KBM-7 (cell line): ENCODE data around the gene MEIG1.
"Not testable (repeated sequence)": the region's sequence is repeated elsewhere in the genome, so short reads cannot be mapped to it uniquely, and the experiment has no call there.

Experiments
- DNase-seq: peaks from one replicate; pipeline ENCODE4 v3.0.0-alpha.2; 2015
- in situ Hi-C: fragments of 300-500 bp; cut with MboI; formaldehyde crosslinking; loops from 2 replicates; pipeline ENCODE4 v1.14.3; 2020; ENCODE audit warnings: low sequenced_read_pairs, low pct_unique_long_range_greater_than_20kb, mixed read lengths

The MEIG1 gene, protein sequence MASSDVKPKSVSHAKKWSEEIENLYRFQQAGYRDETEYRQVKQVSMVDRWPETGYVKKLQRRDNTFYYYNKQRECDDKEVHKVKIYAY

DNA sequence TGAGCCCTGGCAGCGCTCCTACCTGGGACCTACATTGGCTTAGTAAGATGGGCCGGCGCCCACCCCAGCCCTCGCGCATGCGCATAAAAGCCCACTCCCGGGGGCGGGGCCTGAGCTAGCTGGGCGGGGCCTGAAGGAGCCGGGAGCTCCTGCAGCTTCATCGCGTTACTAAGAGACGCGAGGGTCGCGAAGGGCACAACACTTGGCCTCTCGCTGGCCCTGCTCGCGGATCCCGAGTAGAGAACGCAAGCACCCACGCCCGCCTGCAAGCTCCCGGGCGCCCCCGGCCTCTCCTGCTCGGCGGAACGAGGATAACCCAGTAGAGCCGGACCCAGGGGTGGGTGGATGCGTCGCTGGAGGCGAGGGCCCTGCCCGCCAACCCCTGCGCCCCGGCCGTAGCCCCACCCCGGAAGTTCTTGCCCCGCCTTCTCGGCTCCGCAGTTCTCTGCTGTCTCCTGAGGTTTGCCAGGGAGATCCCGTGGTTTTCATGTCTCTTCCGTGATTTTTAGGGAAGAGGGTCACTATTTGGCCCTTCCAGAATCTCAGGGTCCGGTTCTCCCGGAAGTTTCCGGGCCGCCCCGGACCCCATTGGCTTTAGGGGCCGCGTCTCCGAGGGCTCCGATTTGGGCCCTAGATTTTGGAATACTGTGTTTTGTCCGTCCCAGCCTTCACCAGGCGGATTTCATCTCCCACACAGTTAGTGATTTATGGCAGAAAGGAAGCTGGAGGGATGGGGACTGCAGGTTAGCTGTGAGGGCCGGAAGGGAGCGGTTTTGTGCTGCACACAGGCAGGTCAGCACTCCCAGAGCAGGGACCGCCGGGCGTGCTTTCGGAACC, at the start of gene MEIG1:
Gene MEIG1 (plus strand): TSS at position 168 of the 837 bp plus-strand sequence. CDS start 7,081 bp downstream, outside the sequence.
- DNase-seq: peak; percentile 95
- in situ Hi-C loops: no loop called here

DNA sequence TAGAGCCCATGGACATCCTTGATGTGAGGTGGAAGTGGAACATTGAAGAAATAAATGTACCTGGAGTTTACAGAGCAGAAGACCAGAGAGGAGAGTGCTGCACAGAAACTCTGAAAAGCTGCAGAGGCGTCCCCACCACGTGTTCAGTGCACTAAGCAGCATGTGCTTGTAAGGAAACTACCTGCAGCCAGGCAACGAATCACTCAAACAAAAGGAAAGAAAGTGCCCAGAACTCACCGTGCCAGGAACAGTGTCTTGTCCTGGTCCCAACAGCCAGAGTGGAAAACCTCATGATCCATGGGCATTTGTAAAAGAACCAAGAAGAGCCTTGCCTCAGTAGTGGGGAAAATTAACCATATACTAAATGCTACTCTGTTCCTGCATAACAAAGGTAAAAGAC, 48.2 kb upstream of the MEIG1 start:
- in situ Hi-C loops: no loop called here
- DNase-seq: no peak

DNA sequence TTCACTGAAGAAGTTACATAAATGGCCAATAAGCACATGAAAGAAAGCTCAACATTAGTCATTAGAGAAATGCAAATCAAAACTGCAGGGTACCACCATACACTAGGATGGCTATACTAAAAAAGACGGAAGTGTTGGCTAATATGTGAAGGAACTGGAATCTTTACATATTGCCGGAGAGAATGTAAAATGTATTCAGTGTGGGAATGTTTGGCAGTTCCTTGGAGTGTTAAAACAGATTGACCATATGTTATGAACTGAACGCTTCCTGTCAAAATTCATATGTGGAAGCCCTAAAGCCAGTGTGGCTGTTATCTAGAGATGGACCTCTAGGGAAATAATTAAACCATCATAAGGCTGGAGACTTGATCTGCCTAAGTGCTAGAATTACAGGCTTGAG, 47.4 kb upstream of the MEIG1 start:
- in situ Hi-C loops: no loop called here
- no peak for DNase-seq

DNA sequence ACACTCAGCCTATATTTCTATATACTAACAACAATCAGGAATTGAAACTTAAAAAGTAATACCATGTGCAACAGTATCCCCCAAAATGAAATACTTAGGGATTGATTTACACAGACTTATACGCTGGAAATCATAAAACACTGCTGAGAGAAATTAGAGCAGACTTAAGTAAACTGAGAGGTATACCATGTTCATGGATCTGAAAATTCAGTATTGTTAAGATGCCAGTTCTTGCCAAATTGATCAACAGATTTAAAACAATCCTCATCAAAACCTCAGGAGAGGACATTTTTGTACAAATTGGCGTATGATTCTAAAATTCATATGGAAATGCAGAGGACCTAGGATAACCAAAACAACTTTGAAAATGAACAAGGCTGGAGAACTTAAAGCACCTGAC, 42.6 kb upstream of the MEIG1 start:
- DNase-seq: no peak
- in situ Hi-C loops: no loop called here

DNA sequence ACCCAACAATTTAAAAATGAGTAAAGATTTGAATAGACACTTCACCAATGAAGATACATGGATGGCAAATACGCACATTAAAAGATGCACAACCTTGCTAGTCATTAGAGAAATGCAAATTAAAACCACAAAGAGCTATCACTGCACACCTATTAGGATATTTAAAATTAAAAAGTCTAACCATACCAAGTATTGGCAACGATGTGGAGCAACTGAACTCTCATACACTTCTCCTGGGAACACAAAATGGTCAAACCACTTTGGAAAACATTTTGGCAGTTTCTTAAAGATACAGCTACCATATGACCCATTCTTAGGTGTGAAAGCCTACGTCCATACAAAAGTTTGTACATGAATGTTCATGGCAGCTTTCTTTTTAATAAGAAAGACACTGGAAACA, 41.4 kb upstream of the MEIG1 start:
- in situ Hi-C loops: no loop called here
- no peak for DNase-seq

DNA sequence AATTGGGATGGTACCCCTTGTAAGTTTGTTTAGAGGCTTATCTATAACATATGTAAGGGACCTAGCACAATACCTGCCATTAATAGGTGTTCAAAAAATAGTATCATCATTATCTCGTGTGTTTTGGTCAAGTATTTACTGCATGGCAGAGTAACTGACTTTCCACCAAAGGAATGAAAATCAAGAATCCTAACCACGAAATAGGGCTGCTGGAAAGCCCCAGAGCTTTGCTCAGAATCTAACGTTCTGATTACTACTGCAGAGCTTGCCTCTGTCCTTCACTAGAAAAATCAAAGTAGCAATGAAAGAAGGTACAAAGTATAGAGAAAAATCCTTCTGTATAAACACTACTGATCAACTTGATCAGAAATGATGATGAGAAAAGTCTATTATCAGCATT, 40.2 kb upstream of the MEIG1 start:
- no peak for DNase-seq
- in situ Hi-C loops: no loop called here

DNA sequence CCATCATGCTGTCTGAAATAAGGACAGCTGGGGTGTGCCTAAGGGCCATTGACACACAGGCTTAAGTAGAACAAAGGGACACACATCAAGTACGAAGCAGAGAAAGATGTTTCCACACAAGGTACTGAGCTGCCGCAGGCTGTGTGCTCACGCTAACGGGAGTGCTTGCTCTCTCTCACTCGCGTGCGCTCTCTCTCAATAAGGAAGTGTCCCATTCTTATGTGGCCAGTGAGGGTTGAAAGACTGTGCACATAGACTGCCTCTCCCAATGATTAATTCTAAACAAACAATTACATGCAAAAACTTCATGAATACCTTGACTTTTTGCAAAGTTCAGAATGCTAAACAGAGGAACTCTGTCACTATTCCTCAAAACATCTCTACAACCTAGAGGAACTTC, 35.2 kb upstream of the MEIG1 start:
- in situ Hi-C loops: no loop called here
- no peak for DNase-seq

DNA sequence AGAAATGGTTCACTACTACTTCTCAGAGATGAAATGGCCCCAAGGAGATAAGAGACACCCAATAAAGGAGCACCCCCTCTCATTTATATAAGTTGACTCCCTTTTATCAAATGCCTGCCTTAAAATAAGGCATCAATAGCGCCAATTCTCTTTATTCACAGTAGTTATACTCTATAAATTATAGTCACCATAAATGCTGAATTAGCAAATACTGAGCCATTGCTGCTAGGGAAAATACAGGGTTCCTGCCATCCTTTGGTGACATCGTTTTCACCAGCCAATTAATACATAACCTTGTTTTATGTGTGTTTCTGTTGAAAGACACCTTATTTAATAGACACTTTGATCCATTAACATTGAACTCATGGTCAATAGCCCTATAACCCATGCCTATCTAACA, 33.9 kb upstream of the MEIG1 start:
- no peak for DNase-seq
- in situ Hi-C loops: no loop called here

DNA sequence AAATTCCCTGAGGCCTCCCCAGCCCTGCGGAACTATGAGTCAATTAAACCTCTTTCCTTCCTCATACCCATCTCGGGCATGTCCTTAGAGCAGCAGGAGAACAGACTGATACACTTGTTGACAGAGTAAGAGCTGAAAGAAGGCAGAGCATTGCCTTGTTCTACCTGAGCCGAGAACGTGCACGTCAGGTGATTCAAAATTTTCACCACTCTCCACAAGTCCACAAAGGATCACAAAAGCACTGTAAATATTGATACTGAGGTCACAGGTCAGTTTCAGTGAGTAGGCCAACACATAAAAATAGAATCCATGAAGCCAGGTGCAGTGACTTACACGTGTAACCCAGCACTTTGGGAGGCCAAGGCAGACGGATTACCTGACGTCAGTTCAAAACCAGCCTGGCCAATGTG, 33.1 kb upstream of the MEIG1 start:
- in situ Hi-C loops: no loop called here
- no peak for DNase-seq

DNA sequence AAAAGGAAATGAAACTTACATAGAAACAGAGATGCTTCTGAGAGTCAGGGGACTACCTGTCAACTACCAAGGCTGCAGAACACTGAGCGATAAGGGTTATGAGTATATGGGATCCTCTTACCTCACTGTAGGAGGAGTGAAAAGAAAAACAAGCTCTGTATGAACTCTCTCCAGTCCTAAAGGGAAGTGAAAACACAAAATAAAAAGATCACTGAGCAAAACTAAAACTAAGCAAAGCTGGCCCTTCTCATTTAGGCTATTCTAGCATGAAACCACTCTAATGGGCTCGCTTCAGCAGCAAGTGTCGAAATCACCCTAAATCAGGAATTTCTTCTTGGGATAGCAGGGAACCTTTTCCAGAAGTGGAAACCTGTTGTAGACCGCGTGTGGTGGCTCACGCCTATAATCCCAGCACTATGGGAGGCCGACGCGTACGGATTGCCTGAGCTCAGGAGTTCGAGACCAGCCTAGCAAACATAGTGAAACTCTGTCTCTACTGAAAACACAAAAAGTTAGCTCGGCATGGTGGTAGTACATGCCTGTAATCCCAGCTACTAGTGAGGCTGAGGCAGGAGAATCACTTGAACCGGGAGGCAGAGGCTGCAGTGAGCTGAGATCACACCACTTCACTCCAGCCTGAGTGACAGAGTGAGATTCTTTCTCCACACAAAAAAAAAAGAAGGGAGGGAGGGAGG, 32.3 kb upstream of the MEIG1 start:
- in situ Hi-C loops: no loop called here
- DNase-seq: no peak

DNA sequence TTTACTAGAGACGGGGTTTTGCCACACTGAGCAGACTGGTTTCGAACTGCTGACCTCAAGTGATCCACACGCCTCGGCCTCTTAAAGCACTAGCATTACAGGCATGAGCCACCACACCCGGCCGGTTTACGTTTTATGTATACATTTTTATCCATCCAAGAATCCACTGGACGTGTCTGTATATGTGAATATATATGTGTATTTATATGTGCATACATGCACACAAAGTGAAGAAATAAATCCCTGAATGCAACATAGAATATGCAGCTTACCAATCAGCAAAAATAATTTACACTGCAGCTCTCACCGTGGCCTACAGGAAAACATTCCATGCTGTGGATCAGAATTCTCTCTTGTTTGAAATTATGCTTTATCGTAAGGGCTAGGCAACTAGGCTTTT, 28.6 kb upstream of the MEIG1 start:
- DNase-seq: no peak
- in situ Hi-C loops: no loop called here

DNA sequence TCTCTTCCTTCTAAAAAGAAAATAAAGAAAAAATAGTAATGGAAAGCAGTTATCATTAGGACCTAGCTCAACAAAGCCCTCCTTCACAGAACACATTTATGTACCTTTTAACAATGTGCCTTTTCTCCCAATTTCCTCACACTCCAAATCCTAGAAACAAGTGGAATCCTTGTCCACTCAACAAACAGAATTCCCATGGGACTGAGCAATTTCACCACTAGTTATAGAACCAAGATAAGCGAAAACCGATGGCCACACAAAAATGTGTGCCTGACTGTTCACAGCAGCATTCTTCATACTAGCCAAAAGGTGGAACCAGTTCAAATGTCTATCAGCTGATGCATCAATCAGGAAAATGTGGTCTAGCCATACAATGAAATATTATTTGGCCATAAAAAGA, 22.6 kb upstream of the MEIG1 start:
- in situ Hi-C loops: no loop called here
- no peak for DNase-seq

DNA sequence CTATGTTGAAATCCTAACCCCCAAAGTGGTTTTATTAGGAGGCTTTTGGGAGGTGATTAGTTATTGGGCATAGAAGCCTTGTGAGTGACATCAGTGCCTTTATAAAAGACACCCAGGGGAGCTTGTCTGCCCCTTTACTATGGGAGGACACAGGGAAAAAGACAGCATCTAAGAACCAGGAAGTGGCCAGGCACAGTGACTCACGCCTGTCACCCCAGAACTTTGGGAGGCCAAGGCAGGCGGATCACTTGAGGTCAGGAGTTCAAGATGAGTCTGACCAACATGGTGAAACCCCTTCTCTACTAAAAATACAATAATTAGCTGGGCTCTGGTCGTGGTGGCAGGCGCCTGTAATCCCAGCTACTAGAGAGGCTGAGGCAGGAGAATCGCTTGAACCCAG, 20.2 kb upstream of the MEIG1 start:
- in situ Hi-C loops, DNase-seq: not testable (repeated sequence)

DNA sequence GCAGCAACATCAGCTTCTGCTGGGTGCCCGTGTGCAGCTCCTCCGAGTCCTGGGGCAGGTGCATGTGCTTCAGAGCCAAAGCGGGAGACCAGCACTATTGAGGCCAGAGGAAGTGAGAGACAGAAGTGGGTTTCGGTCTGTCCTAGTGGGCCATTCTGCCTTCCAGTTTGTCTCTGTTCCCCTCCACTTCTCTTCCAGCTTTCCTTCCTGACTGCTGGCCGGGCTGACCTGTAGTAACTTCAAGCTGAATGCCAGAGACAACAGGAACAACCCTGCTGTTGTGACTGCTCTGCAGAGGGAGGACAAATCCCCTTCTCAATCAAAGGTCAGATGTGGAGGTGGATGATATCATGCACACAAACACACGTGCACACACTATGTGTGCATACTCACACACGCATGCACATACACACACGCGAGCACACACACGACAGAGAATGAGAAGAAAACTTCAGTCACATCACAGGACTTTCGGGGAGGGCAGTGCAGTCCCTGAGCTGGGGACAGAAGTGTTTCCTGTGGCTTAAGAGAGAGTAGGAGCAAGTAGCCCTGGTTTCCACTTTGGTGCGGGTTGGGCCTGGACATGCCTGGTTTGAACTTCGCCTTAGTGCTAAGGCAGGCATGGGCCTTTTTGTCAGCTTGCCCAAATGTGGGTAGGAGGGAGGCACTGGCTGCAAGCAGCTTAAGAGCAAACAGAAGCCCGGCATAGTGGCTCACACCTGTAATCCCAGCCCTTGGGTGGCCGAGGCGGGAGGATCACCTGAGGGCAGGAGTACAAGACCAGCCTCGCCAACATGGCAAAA, 16.8 kb upstream of the MEIG1 start:
- DNase-seq, in situ Hi-C loops: not testable (repeated sequence)

DNA sequence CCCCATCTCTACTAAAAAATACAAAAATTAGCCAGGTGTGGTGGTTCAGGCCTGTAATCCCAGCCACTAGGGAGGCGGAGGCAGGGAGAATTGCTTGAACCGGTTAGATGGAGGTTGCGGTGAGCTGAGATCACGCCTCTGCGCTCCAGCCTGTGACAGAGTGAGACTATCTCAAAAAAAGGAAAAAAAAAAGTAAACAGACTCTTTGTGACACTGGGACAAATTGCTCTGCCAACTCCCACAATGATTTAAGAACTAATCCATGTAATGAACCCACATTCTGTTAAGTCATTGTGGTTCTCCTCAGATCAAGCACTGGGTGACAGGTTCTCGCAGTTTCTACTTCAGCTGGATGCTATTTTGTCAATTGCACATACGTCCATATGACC, 16.2 kb upstream of the MEIG1 start:
- DNase-seq, in situ Hi-C loops: not testable (repeated sequence)

DNA sequence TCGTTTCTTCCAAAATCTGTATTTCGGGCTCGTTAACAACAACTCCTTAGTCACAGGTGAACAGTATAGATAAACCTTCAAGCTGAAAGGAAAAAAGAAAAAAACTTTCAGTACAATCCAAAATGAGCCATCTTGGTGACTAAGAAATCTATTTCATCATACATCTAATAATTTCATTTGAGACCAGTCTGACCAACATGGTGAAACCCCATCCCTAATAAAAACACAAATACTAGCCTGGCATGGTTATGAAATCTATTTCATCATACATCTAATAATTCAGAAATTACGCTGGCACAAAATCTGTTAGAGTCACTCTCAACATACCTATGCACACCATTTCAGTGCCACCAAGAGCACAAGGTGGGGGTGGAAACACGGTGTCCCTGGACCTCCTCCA, 14.1 kb upstream of the MEIG1 start:
- DNase-seq: no peak
- in situ Hi-C loops: no loop called here

DNA sequence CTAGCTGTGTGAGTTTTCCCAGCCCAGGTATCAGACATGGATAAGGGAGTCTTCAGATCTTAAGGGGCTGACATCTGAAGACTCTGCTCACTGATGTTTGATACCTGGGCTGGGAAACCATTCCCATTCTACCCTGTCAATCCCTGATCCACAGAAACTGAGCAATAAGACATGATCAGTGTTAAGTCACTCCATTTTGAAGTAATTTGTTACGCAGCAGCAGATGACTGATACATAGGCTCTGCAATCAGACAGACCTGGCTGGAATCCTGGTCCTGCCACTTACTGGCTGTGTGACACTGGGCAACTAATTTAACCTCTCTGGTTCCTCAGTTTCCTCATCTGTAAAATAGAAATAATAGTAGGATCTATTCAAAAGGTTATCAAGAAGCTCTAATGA, 11.9 kb upstream of the MEIG1 start:
- DNase-seq: no peak
- in situ Hi-C loops: no loop called here

DNA sequence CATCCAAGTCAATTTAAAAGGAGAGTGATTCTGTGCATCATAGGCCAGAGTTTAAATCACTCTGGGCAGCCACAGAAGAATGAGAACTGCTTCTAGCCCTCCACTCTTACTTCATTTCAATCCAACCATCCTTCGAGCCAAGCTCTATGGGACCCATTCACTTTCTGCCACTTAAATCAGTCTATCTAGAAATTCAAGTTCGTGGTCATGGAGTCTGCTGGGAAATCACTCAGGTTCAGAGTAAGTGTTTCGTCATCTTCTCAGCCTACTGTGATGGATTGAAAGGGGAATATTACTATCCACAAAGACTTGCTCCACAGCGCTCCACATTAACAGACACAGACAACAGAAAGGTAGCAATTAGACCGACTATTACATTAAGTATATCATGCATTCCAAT, 9.9 kb upstream of the MEIG1 start:
- no peak for DNase-seq
- in situ Hi-C loops: no loop called here

DNA sequence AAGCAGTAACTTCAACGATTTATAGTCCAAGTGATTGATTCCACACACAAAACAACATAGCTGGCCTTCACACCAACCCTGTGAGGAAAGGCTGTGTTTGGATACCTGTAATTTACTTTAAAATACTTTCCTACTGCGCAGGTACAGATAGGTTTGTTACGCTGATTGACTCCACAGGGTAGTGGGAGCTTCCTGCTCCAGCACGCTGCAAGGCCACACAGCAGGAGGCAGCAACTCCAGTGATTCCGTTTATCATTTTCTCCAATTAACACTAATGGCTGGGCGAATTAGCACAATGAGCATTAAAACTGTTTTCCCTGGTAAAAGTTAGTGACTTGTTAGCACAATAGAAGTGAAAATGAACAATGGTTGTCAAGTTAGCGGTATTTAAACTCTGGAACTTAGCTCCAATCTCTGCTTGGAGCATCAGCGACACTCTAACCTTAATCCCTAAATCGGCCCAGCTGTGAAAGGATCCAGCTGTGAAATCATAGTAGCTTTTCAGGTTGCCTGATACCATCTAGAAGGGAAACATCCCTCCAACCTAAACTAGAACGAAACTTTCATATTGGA, 6.3 kb upstream of the MEIG1 start:
- DNase-seq: peak; percentile 47
- in situ Hi-C loops: no loop called here
